ES-I3 (cell line): Measurements from ENCODE around the gene EID2B.

Experiments used
- H3K36me3 ChIP-seq: 2 replicates; pipeline ENCODE4 v1.6.1; 2013; ENCODE audit warnings: mild to moderate bottlenecking, low read length, control low read depth, moderate library complexity; ENCODE audit not compliant: insufficient read depth
- H3K4me1 ChIP-seq: 2 replicates; pipeline ENCODE4 v1.6.1; 2013; ENCODE audit warnings: mild to moderate bottlenecking, control low read depth, low read length; ENCODE audit not compliant: insufficient read depth
- H3K9ac ChIP-seq: 2 replicates; pipeline ENCODE4 v1.6.1; 2013; ENCODE audit warnings: low read depth, mild to moderate bottlenecking, low read length, moderate library complexity
- H3K9me3 ChIP-seq: 2 replicates; pipeline ENCODE4 v1.6.1; 2013; ENCODE audit warnings: mild to moderate bottlenecking, low read length, moderate library complexity; ENCODE audit not compliant: control insufficient read depth, insufficient read depth

EID2B gene

DNA sequence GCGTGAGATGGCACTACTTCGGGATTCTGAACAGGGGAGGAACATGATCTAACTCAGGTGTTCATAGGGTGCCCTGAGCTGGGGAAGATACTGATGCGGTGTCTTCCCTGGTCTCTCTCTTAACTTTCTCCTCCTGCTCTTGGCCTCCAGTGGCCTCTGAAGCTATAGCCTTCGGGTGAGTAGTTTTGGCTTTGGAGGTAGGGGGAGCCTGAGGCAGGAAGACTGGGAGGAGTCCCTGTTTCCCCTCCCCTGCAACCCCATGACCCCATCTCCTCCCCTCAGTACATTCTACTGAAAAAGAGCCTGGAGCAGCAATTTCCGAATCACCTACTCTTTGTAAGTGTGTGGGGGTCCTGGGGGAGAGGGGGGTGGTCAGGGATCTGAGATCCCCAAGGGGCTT lies 14.2 kb downstream of the EID2B start:
- H3K36me3 ChIP-seq, result peaks cover 6% of the 10 kb centered on the region; the same call in 1 of the 2 replicates
- H3K9ac ChIP-seq, result peak overlapping the region; percentile 60

DNA sequence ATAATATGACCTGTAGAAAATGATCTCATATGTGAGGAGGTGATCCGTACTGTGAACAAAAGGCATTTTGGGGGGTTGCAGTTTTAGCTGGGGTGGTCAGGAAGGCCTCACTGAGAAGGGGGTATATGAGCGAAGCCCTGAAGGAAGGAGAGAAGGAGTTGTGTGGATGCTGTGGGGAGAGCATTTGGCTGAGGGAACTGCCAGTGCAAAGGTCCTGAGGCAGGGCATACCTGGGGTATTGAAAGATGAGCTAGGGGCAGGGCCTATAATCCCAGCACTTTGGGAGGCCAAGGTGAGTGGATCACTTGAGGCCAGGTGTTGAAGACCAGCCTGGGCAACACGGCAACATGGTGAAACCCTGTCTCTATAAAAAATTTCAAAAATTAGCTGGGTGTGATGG lies 15.2 kb downstream of the EID2B start:
- Histone ChIP-seq H3K9ac (no peak overlapping the region), H3K4me1 (0 out of 2 replicates have a peak, but pooled peaks cover 2% of the 10 kb centered on the region), H3K9me3 (no peaks in the 10 kb centered on the region; the same call in 1 of the 2 replicates), H3K36me3 (peaks cover 6% of the 10 kb centered on the region; the same call in 1 of the 2 replicates)

More for the DNA sequence above, 14.2 kb downstream of the EID2B start:
- H3K9me3 ChIP-seq, result no peaks in the 10 kb centered on the region; the same call in 1 of the 2 replicates
- 0 out of 2 replicates have a peak, but pooled peaks cover 2% of the 10 kb centered on the region for H3K4me1 ChIP-seq

DNA sequence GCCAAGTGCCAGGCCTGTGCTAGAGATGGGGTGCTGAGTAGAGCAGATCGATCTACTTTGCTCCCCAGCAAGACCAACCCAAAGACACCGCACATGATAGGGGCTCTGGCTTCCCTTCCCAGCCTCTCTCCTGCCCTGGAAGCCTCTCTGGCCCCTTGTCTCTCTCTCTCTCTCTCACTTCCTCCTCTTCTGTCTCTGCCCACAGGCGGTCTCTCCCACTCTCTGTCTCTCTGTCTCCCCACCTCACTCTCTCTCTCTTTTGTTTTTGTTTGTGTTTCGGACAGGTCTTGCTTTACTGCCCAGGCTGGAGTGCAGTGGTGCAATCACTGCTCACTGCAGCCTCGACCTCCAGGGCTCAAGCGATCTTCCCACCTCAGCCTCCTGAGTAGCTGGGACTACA lies 16.4 kb downstream of the EID2B start:
- 0 out of 2 replicates have a peak, but pooled peaks cover 2% of the 10 kb centered on the region for H3K4me1 ChIP-seq
- peaks cover 6% of the 10 kb centered on the region; the same call in 1 of the 2 replicates for H3K36me3 ChIP-seq
- H3K9me3 ChIP-seq, result no peaks in the 10 kb centered on the region; the same call in 1 of the 2 replicates
- peak overlapping the region; percentile 92 for H3K9ac ChIP-seq

- peaks cover under 1% of the 10 kb centered on the region; the same call in 1 of the 2 replicates for H3K36me3 ChIP-seq
- H3K9me3 ChIP-seq, result no peaks in the 10 kb centered on the region; the same call in 1 of the 2 replicates
- H3K9ac ChIP-seq, result peak overlapping the region; percentile 92
- H3K4me1 ChIP-seq, result 0 out of 2 replicates have a peak, but pooled peaks cover 2% of the 10 kb centered on the region
Measured at GRCh38 chr19:39515551-39516191, 17.0 kb downstream of the EID2B start.

GRCh38 chr19:39514840-39515550 lies 17.7 kb downstream of the EID2B start, which contains the start of gene SELENOV:
TSS of gene SELENOV (plus strand) at chr19:39515139. CDS start at chr19:39515213, 74 bp downstream.
- 0 out of 2 replicates have a peak, but pooled peaks cover 2% of the 10 kb centered on the region for H3K4me1 ChIP-seq
- no peaks in the 10 kb centered on the region; the same call in 1 of the 2 replicates for H3K9me3 ChIP-seq
- H3K9ac ChIP-seq, result peak within 1 kb of the TSS; percentile 92
- H3K36me3 ChIP-seq, result no peaks in the 10 kb centered on the region

DNA sequence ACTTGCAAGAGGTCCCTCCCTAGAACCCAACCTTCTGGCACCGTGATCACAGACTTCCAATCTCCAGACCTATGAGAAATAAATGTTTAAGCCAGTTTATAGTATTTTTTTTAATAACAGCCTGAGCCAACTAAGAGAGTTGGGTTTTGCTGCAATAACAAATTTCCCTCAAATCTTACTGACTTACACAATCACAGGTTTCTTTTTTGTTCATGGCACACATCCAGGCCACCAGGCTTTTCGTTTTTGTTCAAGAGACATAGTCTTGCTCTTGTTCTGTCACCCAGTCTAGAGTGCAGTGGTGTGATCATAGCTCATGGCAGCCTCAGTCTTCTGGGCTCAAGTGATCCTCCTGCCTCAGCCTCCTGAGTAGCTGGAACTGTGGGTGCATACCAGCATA lies 19.7 kb downstream of the EID2B start:
- no peak overlapping the region for H3K9ac ChIP-seq
- no peaks in the 10 kb centered on the region for H3K36me3 ChIP-seq
- no peaks in the 10 kb centered on the region for H3K4me1 ChIP-seq
- H3K9me3 ChIP-seq, result no peaks in the 10 kb centered on the region; the same call in 1 of the 2 replicates

- no peaks in the 10 kb centered on the region for H3K9me3 ChIP-seq
- H3K9ac ChIP-seq, result no peak overlapping the region
- H3K36me3 ChIP-seq, result no peaks in the 10 kb centered on the region
- no peaks in the 10 kb centered on the region for H3K4me1 ChIP-seq
Measured at GRCh38 chr19:39509233-39509632, 23.4 kb downstream of the EID2B start.

GRCh38 chr19:39508629-39509028 lies 24.0 kb downstream of the EID2B start:
- H3K36me3 ChIP-seq, result no peaks in the 10 kb centered on the region
- H3K4me1 ChIP-seq, result no peaks in the 10 kb centered on the region
- no peak overlapping the region for H3K9ac ChIP-seq
- H3K9me3 ChIP-seq, result no peaks in the 10 kb centered on the region

- H3K4me1 ChIP-seq, result no peaks in the 10 kb centered on the region
- H3K36me3 ChIP-seq, result no peaks in the 10 kb centered on the region
- peak overlapping the region; percentile 56 for H3K9ac ChIP-seq
- H3K9me3 ChIP-seq, result no peaks in the 10 kb centered on the region
Measured at GRCh38 chr19:39507715-39508364, 24.8 kb downstream of the EID2B start.

GRCh38 chr19:39506944-39507714 lies 25.5 kb downstream of the EID2B start:
- no peaks in the 10 kb centered on the region for H3K9me3 ChIP-seq
- H3K4me1 ChIP-seq, result no peaks in the 10 kb centered on the region
- peak overlapping the region; percentile 56 for H3K9ac ChIP-seq
- H3K36me3 ChIP-seq, result no peaks in the 10 kb centered on the region

DNA sequence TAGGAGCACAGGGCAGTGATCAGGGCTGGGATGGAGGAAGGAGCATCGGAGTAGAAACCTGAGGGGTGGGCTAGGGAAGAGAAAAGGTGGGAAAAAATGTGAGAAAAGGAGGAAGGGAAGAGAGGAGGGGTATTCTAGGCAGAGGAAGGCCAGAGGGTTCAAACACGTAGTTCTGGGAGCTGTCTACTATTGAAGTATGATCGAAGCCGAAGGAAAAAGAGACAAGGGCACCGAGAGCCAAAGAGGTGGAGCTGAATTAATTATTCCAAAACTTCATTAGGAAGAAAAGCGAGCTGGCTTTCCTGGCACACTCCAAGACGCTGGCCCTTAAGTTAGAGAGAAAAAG lies 26.1 kb downstream of the EID2B start:
- Histone ChIP-seq H3K36me3 (no peaks in the 10 kb centered on the region), H3K9ac (no peak overlapping the region), H3K9me3 (no peaks in the 10 kb centered on the region), H3K4me1 (no peaks in the 10 kb centered on the region)

- no peaks in the 10 kb centered on the region for H3K9me3 ChIP-seq
- no peaks in the 10 kb centered on the region for H3K36me3 ChIP-seq
- no peaks in the 10 kb centered on the region for H3K4me1 ChIP-seq
- no peak overlapping the region for H3K9ac ChIP-seq
Measured at GRCh38 chr19:39502640-39503417, 29.8 kb downstream of the EID2B start.

GRCh38 chr19:39501340-39501739 lies 31.3 kb downstream of the EID2B start:
- no peak overlapping the region for H3K9ac ChIP-seq
- no peaks in the 10 kb centered on the region for H3K9me3 ChIP-seq
- no peaks in the 10 kb centered on the region for H3K36me3 ChIP-seq
- peaks cover 3% of the 10 kb centered on the region; the same call in 1 of the 2 replicates for H3K4me1 ChIP-seq
